Choroid plexus epithelial cell (primary cell): ENCODE data around the gene COL8A2.

ENCODE experiments used
- DNase-seq: peaks from one replicate; pipeline ENCODE4 v3.0.0-alpha.2; 2010; ENCODE audit warnings: low read depth
- H3K4me3 ChIP-seq: 2 replicates; pipeline ENCODE4 v1.5.1; 2011; ENCODE audit warnings: low read depth, mild to moderate bottlenecking, control low read depth, low read length, moderate library complexity
- CTCF ChIP-seq: conservative IDR thresholded peaks from 2 replicates; pipeline ENCODE4 v1.5.1; 2011; ENCODE audit warnings: low read depth, mild to moderate bottlenecking, control low read depth, inconsistent platforms, low read length, moderate library complexity

Gene COL8A2

DNA sequence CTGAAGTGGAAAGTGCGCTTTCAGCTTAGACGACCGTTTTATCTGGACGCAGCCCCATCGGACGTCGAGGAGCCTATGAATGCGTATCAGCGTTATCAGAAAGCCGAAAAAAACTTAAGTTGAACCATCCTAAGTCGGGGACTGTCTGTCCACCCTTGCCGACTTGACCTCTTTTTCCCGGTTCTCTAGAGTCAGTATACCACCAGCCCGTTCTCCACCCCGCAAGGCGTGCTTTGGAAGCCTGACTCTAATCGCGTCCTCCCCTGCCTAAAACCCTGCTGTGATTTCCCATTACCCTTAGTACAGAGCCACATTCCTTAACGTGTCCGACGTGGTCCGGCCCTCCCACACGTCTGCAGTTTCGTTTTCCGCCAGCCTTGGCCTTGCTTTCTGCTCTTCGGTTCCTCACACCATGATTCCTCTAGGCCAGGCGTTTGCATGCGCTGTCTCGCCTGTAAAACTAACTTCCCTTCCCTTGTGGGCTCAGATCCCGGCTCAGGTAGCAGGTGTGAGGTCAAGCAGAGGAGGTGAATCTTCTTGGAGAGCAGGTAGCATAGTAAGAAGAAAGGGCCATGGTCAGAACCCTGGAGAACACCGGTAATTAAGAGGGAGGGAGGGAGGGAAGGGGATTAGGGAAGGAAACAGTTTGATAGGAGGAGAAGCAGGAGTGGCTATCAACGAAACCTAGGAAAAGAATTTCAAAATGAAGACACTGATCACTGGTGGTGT, 35.5 kb downstream of the COL8A2 start:
- H3K4me3 ChIP-seq, result peak overlapping the region; percentile 95
- TF ChIP-seq CTCF, result no peak
- peak; percentile 86 for DNase-seq

- peak within 1 kb of the TSS; percentile 95 for H3K4me3 ChIP-seq
- DNase-seq, result peak; percentile 94
- peak; percentile 69 for TF ChIP-seq CTCF
Measured at GRCh38 chr1:36088577-36089392, 36.2 kb downstream of the COL8A2 start, which contains the start of gene ADPRS. Gene ADPRS, plus strand, starts transcription at chr1:36088892. Its CDS starts 13 bp downstream, at chr1:36088905.

- H3K4me3 ChIP-seq, result peak overlapping the region; percentile 95
- DNase-seq, result no peak
Measured at GRCh38 chr1:36088265-36088576, 36.8 kb downstream of the COL8A2 start.

GRCh38 chr1:36087233-36088123, 37.5 kb downstream of the COL8A2 start:
- TF ChIP-seq CTCF, result peak; percentile 10
- H3K4me3 ChIP-seq, result no peak overlapping the region

More at GRCh38 chr1:36088265-36088576, 36.8 kb downstream of the COL8A2 start:
- no peak for TF ChIP-seq CTCF

GRCh38 chr1:36086529-36087232, 38.3 kb downstream of the COL8A2 start:
- no peak overlapping the region for H3K4me3 ChIP-seq
- no peak for DNase-seq
- TF ChIP-seq CTCF, result no peak

More at GRCh38 chr1:36087233-36088123, 37.5 kb downstream of the COL8A2 start:
- DNase-seq, result peak; percentile 22
